ENCODE measurements around the gene CDH24.

The CDH24 gene, protein sequence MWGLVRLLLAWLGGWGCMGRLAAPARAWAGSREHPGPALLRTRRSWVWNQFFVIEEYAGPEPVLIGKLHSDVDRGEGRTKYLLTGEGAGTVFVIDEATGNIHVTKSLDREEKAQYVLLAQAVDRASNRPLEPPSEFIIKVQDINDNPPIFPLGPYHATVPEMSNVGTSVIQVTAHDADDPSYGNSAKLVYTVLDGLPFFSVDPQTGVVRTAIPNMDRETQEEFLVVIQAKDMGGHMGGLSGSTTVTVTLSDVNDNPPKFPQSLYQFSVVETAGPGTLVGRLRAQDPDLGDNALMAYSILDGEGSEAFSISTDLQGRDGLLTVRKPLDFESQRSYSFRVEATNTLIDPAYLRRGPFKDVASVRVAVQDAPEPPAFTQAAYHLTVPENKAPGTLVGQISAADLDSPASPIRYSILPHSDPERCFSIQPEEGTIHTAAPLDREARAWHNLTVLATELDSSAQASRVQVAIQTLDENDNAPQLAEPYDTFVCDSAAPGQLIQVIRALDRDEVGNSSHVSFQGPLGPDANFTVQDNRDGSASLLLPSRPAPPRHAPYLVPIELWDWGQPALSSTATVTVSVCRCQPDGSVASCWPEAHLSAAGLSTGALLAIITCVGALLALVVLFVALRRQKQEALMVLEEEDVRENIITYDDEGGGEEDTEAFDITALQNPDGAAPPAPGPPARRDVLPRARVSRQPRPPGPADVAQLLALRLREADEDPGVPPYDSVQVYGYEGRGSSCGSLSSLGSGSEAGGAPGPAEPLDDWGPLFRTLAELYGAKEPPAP

DNA sequence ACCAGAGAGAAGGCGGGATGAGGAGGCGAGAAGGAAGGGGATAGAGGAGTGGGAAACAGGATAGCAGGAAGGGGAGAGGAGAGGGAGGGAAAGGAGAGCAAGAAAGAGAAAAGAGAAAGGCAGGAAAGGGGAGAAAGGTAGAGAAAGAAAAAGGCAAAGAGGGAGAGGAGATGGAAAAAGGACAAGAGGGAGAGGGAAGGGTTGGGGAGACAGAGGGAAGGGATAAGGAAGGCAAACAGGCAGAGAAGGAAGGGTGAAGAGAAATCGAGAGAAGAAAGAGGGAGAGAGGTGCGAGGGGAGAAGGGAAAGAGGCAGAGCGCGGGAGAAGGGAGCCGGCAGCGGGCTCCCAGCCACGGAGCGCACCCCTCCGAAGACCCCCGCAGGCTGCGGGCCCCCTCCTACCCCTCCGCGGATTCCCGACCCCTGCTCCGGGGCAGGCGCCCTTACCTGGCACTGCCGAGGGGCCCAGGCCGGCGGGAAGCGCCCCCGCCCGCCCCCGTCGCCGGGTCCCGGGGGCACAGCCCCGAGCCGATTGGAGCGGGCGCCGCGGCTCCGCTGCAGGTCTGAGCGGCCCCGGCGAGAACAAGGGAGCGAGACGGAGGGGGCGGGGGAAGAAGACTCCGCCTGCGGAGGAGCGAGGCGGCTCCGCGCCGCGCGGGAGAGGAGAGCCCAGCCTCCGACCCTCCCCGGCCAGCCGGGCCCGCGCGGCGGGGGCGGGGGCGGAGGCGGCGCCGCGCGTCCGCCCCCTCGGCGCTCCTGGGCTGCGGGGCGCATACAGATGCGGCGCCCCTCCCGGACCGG, at the start of gene CDH24:
TSS of gene CDH24 (minus strand) at position 565 of the 801 bp plus-strand sequence. CDS start 1,787 bp downstream, outside the sequence.
- DNase-seq = no peak

DNA sequence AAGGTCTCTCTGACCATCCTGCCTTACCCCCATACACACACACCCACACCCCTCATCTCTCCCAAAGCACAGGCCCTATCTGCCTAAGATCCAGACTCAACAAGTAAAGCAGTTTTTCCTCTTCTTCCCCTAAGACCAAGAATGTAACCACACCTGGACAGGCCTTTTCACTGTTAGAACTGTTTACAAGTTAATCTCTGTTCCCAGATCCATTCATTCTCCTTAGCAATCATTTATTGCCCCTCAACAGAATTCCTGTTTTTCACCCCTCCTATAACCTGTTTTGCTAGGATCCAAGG, 49.4 kb upstream of the CDH24 start:
- no peak for DNase-seq

DNA sequence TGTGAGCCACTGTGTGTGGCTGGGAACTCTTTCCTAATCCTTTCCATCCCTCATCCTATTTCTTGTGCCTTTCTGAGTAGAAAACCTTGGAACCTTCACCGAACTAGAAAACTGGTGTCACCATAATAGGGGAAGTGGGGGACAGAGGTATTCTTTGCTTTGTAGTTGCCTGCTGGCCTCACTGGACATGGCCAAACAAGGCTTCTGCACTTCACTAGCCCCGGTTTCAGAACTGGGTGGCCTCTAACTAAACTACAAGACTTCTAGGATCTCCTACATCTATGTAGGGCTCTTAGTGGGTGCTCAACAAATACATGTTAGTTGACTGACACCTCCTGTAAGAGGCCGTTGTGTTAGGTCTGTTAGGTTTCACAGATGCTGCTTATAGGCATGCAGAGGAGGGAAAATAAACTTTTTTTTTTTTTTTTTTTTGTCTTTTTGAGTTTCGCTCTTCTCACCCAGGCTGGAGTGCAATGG, 48.1 kb upstream of the CDH24 start:
- no peak for DNase-seq

- DNase-seq = no peak
Measured at GRCh38 chr14:23104591-23105347, 47.4 kb upstream of the CDH24 start, which contains the start of gene CIROP. TSS of gene CIROP (minus strand) at chr14:23104989. CDS start at chr14:23104920, 69 bp downstream.

DNA sequence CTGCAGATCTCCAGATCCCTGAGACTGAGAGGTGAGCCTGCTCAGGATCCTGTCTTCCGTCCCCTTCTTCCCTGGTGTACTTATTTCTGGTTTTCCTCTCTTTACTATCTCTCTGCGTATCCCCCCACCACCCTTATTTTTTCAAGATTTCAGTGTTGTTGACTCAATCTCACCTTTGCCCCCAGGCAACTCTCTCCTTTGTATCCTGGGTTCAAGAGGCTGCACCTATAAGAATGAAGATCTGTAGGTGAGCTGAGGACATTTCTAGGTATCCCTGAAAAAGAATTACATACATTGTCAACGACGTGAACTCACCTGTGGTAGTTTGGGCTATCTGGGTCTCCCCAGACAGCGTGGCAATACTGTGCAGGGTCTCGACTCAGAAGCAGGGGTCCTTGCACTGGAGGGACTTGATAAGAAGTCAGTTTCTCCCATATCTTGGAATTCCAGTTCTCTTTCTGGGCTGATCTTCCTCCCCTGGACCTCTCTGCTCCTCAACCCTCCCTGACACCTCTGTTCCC, 46.8 kb upstream of the CDH24 start:
- no peak for DNase-seq

- DNase-seq = no peak
Measured at GRCh38 chr14:23103581-23103980, 46.3 kb upstream of the CDH24 start.

- no peak for DNase-seq
Measured at GRCh38 chr14:23102801-23103200, 45.5 kb upstream of the CDH24 start.

DNA sequence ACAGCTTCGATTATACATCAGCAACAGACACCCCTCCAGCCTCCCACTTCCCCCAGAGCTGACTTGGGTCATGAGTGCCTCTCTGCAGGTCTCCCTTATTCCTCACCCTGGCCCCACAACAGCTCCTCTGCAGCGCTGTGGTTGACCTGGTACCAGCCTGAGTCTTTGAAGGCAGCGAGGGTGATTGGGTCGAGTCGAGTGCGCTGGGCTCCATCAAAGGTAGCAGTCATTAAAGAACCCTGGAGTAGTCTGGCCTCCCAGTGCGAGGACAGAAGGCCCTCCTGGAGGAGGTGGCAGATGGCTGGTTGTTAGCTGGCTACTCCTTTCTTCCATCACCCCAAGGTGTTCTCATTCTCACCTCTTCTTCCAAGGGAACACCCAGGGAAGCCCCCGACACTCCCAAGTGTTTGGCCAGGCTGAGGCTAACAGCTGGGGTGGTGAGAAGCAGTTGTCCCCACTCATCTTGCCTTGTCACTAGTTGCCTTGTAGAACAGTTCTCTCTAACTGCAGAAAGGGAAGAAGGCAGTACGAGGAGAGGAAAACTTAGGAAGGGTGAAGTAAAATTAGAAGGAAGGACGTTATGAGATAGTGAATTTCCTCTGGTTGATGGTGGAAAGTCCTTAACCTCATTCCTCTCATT, 44.8 kb upstream of the CDH24 start:
- no peak for DNase-seq

GRCh38 chr14:23101213-23101970, 44.1 kb upstream of the CDH24 start:
- no peak for DNase-seq

- DNase-seq = no peak
Measured at GRCh38 chr14:23099212-23099861, 42.0 kb upstream of the CDH24 start.

DNA sequence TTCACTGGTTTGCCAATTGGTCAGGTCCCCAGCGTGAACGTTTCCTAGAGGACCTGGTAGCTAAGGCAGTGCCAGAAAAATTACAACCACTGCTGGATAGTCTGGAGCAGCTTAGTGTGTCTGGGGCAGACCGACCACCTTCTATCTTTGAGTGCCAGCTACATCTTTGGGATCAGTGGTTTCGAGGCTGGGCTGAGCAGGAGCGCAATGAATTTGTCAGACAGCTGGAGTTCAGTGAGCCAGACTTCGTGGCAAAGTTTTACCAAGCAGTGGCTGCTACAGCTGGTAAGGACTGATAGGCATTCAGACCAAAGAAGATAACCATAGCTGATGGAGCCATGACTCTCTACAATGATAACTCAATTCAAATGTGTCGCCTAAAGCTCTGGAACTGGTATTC, 40.5 kb upstream of the CDH24 start:
- DNase-seq = no peak

GRCh38 chr14:23095196-23096108, 38.1 kb upstream of the CDH24 start, which contains the start of gene C14orf119:
TSS of gene C14orf119 (plus strand) at chr14:23095505. CDS start at chr14:23097659, 2,154 bp downstream.
- no peak for DNase-seq

DNA sequence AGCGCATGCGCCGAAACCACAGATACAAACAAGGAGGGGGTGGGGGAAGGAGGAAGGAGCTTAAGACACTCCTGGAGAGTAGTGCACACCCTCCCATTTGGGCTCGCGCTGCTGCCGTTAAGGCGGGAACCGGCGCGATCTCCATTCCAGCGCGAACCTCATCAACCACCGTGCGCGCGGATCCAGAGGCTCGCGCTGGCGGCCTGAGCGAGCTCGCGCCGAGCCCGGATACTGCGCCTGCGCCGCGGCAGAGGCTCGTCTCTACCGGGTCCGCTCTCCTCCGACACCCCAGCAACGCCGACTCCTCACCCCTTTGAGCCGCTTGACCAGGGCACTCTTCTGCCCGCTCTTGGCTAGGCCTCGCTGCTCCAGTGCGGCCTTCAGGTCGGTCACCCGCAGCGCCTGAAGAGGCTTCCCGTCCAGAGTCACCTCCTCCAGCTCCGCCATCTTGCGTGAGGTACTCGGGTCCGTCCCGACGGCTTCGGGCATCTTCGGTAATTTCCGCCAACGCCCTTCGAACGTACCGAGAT, 37.4 kb upstream of the CDH24 start, which contains the start of gene ACIN1:
TSS of gene ACIN1 (minus strand) at position 471 of the 530 bp plus-strand sequence. CDS start at position 447, 24 bp downstream.
- DNase-seq = no peak

DNA sequence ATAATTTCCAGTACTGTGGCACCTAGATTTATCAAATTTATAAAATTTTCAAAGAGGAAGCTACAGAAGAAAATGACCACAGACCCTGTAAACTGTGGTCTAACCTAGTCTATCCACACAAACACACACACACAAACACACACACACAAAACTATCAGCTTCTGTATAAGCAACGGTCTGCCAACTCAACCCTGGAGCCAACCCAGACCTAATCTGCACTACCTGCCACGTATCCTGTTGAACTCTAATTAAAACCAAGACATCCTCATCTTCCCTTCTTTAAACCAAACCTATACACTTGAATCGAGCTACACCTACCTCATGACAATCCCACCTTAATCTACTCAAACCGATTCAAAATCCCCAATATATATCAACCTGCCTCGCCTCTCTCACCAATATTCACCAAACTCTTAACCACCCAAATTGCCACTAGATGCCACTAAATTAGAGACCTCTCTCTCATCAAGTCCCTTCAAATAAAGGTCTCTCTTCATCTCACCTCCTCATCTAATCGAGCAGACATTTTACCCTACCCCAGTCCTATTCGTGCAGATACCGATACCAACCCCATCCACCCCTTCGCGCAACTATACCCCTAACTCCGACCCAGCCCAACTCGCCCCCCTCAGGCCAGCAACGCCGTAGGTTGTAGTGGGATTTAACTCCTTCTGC, 36.8 kb upstream of the CDH24 start:
- DNase-seq = no peak

- no peak for DNase-seq
Measured at GRCh38 chr14:23093526-23093925, 36.2 kb upstream of the CDH24 start.

GRCh38 chr14:23093104-23093503, 35.8 kb upstream of the CDH24 start:
- DNase-seq = no peak

DNA sequence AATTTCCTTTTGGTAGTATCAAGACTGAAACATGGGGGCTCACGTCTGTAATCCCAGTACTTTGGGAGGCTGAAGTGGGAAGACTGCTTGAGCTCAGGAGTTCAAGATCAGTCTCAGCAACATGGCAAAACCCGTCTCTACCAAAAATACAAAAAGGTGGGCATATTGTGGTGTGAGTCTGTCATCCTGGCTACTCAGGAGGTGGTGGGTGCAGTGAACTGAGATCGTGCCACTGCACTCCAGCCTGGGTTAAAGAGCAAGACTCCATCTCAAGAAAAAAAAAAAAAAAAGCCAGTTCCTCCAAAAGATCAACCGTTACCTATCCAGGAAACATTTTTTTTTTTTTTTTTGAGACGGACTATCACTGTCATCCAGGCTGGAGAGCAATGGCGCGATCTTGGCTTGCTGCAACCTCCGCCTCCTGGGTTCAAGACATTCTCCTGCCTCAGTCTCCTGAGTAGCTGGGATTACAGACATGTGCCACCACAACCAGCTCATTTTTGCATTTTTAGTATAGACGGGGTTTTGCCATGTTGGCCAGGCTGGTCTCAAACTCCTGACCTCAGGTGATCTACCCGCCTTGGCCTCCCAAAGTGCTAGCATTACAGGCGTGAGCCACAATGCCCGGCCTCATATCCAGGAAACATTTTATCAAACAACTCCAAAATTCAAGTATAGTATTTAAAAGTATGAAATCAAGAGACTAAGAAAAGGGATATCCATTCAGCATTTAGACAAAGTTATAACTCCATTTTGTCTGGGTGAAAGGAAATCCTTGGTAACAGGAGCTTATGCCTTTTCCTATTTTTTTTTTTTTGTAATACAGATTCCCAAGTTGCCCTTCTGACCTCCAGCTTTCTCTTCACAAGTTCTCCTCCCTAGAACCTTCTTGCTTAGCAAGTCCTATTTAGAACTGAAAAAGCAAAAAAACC, 34.2 kb upstream of the CDH24 start:
- no peak for DNase-seq

Data from NCI-H1092 treated with DMSO at 0.1 percent for 48 hours (cell line).